Stimulated activated CD4-positive, alpha-beta T cell treated with anti-CD3 and anti-CD28 coated beads, TNF-alpha, amount 100 ng/mL, for 1 hour (primary cell): ENCODE measurements around the gene LAPTM5.
"Not testable (repeated sequence)": the region's sequence is repeated elsewhere in the genome, so short reads cannot be mapped to it uniquely, and the experiment has no call there.

ENCODE experiments used
- DNase-seq, 3 donors: peaks; one replicate each; pipeline ENCODE4 v3.0.0-alpha.2; 2020; ENCODE audit warnings: low read depth in 3 of 3, low spot score in 1 of 3

Gene LAPTM5

DNA sequence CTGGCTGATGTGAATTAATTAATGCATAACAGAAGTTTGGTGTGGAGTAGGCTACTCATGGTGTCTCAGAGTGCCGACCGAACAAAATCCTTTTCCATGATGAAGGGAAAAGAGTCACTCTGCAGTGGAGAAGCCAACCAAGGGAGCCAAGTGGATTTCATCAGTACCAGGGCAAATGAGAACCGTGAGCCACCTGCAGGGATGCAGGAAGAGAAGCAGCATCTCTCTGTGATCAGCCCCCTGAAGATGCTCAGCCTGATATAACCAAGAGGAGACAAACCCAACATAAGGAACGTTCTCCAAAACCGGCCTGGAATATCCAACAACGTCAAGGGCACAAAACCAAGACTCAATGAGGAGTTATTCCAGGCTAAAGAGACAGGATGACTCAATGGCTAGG, 13.4 kb upstream of the LAPTM5 start:
- no peak for DNase-seq

- no peak for DNase-seq
Observed at GRCh38 chr1:30770150-30770549, 12.6 kb upstream of the LAPTM5 start.

GRCh38 chr1:30768830-30769718, 11.5 kb upstream of the LAPTM5 start:
- no peak for DNase-seq

DNA sequence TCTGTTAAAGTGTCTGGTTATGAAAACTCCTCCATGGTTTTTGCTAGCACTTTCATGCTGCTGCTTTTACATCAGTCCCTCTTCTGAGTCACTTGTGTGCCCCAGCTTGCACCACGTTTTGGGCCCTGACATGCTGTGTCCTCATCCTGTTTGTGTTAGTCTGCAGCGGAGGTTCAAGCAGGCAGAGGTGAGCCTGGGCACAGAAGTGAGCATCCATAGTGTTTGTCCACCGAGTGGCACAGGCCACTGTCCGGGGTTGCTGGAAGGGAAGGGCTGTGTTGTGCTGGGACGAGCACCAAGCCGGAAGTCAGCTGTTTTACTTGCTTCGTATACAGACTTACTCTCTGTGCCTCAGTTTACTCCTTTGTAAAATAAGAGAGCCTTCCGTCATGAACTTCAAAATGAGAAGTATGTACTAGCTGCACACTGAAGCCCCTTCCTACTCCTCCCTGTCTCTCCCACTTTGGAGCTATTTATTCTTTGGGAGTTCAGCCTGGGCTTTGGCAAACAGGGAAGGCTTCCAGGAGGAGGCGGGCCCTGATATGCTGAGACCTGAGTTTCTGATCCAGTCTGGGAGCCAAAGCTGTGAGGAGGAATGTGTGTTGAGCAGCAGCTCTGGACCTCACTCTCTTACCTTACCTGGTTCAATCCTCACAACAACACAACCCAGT, 10.7 kb upstream of the LAPTM5 start:
- no peak for DNase-seq

DNA sequence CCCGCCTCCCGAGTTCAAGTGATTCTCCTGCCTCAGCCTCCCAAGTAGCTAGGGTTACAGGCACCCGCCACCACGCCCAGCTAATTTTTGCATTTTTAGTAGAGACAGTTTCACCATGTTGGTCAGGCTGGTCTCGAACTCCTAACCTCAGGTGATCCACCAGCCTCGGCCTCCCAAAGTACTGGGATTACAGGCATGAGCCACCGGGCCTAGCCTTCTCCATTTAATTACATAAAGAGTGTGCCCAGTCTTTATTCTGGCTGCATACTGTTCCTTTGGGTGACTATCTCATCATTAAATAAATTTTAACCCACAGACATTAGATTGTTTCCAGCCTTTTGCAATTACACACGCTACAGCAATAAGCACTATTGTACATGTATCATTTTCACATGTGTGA, 9.4 kb upstream of the LAPTM5 start:
- DNase-seq, result not testable (repeated sequence)

GRCh38 chr1:30765556-30766434, 8.2 kb upstream of the LAPTM5 start:
- no peak for DNase-seq

- no peak for DNase-seq
Observed at GRCh38 chr1:30764939-30765555, 7.5 kb upstream of the LAPTM5 start.

DNA sequence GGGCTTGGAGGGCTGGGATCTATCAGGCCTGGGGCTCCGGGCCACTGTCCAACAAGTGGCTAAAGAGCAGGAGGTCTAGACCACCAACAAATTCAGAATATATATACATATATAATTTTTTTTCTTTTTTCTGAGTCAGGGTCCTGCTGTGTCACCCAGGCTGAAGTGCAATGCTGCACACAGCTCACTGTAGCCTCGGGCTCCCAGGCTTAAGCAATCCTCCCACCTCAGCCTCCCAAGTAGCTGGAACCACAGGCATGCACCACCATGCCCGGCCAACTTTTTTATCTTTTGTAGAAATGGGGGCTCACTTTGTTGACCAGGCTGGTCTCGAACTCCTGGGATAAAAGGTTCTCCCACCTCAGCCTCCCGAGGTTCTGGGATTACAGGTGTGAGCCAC, 6.8 kb upstream of the LAPTM5 start:
- DNase-seq, result no peak

- no peak for DNase-seq
Observed at GRCh38 chr1:30763651-30764248, 6.2 kb upstream of the LAPTM5 start.

DNA sequence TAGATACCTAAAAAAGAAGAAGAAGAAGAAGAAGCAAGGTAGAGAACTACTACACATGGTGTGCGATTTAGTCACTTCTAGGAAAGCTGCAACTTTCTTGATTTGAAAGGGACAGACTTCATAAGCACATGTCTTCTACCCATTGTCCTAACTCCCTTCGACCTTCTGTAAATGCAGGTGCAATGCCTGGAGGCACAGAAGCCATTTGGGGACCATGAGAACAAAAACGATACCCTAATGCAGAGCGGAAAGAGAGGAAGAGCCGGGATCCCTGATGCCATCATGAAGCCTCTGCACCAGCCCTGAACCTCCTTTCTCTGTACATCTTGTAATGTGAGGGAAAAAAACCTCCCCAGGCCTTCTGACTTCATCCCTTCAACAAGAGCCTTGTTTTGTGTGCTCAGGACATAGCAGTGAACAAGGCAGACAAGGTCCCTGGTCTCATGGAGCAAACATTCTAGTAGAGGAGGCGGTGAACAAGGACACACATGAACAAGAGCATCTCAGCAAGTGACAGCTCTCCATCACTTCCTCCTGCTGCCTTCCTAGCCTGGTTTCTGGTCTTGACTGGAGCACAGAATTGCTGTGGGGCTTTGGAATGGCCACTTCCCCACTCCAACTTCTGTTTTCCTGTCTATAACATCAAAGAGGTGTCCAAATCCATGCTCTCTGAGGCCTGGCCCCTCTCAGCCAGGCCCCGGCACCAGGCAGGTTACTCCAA, 5.5 kb upstream of the LAPTM5 start:
- DNase-seq, result no peak

DNA sequence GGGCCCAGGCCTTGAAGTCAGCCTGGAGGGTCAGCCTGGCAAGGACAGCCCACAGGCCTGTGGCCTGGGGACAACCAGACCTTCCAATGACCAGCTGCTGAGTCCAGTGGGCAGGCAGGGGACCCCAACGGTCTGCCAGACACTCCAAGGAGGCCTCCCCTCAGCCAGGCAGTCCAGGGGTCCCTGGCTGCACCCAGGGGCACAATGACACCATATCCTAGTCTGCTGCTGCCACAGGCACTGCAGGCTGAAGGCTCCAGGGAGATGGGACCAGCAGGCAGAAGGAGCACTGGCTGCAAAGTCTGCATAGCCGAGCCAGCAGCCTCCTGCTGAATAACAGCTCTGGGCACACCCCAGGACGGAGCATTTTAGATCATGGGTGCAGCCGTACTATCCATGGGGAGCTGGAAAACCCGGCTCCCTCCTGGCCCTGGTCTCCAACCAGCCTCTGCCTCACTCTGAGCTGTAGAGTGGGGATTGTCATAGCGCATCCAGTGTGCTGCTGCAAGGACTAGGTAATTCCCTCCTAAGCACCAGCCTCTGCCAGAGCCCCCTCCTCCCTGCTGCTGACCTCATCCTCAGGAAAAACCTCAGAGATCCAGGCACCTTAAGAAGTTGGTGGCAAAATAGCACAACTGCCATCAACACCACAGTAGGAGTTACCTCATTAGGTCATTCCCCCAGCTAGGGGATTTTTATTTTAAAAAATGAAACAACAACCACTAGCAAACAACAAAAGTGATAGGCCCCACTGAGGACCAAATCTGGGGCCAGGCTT, 4.8 kb upstream of the LAPTM5 start:
- no peak for DNase-seq

DNA sequence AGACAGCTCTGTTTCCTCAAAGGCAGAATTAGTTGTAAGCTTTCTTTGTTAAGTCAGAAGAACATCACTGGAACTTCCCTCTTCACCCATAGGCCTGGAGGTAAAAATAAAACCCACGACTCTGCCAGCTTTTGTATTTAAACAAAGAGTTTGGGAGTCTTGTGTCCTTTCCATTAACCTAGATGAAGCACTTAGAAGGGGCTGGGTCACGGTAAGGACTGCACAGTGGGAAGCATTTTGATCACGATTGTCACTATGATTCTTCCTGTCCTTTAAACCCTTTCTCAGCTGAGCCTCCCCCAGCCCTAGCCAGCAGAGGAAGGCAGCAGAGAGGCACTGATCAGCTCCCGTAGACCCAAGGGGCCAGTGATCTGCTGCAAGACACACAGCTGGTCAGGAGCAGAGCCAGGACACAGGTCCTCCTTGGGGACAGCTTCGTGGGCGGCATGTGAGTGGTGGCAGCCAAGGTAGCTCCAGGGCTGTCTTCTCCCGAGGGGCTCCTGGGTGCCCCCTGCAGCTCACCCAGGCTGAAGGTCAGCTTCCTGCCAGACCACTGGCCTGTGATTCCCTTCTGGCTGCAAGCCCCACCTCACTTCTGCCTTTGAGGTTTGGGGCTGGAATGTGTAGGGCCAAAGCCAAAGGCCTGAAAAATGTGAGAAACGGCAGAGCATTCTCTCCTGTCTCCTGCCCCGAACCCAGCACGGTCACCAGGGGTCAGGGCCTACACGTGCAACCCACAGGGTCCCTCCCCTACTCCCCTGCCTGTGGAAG, 4.0 kb upstream of the LAPTM5 start:
- no peak for DNase-seq

DNA sequence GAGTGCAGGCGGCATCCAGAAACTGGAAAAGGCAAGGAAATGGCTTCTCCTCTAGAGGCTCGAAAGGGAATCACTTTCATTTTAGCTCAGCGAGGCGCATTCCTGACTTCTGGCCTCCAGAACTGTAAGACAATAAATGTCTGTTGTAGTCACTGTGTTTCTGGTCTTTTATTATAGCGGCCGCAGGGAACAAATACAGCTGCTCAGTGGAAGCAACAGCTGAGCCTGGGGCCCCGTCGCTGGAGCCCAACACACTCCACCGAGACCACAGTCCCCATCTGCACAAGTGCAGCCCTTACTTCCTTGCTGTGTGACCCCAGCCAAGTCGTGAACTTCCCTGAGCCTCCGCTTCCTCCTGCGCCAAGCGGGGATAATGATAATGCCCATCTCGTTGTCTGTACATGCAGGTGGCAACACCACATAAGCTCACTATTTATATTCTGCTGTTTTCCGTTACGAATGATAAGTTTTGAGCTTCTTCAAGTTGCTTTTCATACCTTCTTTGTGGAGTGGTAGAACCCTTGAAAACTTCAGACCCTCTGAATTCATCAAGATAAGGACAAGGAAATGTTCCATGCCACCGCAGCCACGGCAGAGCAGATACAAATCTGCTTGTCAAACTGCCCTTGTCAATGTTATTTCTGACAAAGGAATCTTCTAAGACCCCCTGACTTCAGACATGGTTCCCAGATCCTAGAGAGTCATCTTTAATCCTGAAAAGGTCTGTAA, 3.2 kb upstream of the LAPTM5 start:
- no peak for DNase-seq

GRCh38 chr1:30759718-30760281, 2.2 kb upstream of the LAPTM5 start:
- DNase-seq, result peak in 1 of 3 donors; percentile 52

DNA sequence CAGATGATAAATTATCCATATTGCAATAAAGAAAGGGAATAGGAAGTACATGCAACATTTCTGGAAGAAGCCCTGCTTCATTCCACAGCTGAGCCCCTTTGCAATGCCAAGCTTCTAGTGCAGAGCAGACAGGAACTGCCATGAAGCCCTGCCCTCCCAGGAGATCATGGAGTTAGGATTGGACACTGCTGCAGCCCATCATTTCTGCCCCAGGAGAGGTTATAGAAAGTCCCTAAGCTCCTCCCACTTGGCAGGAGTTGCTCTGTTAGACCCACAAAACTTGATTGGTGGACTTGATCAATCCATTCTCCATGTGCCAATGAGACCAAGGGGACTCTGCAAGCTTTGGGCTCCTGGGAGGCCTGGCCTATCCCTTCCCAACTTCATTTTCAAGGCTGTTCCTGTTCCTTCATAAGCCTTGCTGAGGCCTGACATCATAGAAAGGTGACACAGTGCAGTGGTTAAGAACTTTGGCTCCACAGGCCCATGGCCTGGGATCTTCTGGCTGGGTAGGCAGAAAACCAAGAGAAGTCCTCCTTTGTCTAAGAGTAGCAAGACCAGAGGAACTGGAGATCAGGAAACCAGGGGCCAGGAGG, 1.3 kb upstream of the LAPTM5 start:
- no peak for DNase-seq

DNA sequence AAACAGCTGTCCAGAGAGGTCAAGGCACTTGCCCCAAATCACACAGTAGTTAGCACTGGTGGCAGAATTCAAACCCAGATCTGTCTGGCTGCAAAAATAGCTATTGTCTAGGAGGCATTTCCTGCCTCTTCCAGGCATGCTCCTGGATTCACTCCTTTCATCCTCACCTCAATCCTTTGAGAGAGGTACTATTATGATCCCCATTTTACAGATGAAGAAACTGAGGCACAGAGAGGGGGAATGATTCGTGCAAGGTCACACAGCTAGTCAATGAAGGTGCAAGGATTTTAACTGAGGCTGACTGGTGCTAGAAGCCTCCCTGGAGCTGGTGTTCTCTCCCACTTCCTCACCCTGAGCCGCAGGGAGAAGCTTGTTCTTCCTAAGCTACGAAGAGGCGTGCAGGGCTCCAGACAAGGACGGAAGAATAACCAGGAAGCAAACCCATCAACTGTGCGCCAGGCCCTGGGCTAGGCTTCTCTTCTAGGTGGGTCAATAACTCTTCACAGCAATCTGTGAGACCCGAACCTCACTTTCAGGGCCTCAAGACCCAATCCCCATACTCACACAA, 631 bp upstream of the LAPTM5 start:
- DNase-seq, result no peak
